Measurements from ENCODE around the gene ICOSLG. TPM values are rescaled to one million over a fixed set of nuclear protein-coding genes. Genes with fewer than 3 reads are reported as not detected.

ICOSLG gene
- total RNA-seq, 2 experiments from 2014 or later, result 22.2 to 22.9 TPM

DNA sequence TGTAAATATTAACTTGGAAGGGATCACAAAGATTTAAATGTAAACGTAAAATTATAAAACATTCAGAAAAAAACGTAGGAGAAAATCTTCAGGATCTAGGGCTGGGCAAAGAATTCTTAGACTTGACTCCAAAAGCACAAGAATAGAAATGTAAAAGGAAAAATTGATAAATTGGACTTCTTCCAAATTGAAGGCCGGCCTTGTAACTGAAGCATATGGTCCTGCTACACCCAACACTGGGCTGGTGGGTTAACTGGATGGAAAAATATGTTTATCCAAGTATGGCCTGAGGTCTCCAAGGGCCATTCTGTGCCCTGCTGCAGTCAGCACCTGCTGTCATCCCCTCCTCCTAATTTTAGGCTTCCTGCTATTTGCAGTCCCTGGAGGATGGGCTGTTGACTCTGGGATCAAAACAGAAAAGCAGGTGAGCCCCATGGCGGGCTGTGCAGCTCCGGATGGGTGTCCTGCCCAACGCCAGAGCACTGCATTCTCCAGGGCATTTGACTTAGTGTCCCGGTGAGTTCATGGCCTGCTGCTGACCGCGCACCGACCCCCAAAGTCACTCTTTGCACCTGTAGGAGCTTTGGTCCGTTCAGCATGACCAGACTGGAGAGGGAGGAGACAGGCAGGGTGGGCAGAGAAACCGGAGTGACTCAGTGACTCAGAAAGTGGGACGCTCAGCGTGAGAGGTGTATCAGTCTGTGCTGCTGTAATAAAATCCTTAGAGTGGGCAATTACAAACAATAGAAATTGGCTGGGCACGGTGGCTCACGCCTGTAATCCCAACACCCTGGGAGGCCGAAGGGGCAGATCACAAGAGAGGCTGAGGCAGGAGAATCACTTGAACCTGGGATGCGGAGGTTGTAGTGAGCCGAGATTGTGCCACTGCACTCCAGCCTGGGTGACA lies 38.9 kb upstream of the ICOSLG start:
- no peaks in the 10 kb centered on the region for H3K4me1 Mint-ChIP-seq (ENCODE audit: low read depth)

DNA sequence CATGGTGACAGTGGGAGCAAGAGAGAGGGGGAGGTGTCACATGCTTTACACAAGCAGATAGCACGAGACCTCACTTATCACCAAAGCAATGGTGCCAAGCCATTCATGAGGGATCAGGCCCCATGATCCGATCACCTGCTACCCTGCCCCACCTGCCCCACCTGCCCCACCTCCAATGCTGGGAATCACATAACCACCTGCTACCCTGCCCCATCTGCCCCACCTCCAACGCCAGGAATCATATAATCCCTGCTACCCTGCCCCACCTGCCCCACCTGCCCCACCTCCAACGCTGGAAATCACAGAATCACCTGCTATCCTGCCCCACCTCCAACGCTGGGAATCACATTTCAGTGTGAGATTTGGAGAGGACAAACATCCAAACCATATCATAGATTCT lies 34.3 kb upstream of the ICOSLG start:
- Mint-ChIP-seq H3K27me3 (no peaks in the 10 kb centered on the region), H3K27ac (no peak overlapping the region), H3K9me3 (no peaks in the 10 kb centered on the region), H3K4me3 (no peak overlapping the region), H3K4me1 (ENCODE audit: low read depth) (no peaks in the 10 kb centered on the region), H3K36me3 (ENCODE audit: low read depth) (no peaks in the 10 kb centered on the region)
- H3K9me3 ChIP-seq (ENCODE audit: control insufficient read depth in 1 of 2, insufficient read depth in 1 of 2, low read length in 2 of 2), result no peaks in the 10 kb centered on the region
- no peaks in the 10 kb centered on the region for H3K4me1 ChIP-seq (ENCODE audit: insufficient read depth, low read length)
- DNase-seq (no peak), ATAC-seq (ENCODE audit: poor library complexity) (no peak)
- H3K27me3 ChIP-seq (ENCODE audit: control insufficient read depth in 1 of 2, insufficient read depth in 2 of 2, low read length in 2 of 2), result no peaks in the 10 kb centered on the region
- H3K36me3 ChIP-seq (ENCODE audit: insufficient read depth, low read length), result no peaks in the 10 kb centered on the region
- TF ChIP-seq, protein P1, sequence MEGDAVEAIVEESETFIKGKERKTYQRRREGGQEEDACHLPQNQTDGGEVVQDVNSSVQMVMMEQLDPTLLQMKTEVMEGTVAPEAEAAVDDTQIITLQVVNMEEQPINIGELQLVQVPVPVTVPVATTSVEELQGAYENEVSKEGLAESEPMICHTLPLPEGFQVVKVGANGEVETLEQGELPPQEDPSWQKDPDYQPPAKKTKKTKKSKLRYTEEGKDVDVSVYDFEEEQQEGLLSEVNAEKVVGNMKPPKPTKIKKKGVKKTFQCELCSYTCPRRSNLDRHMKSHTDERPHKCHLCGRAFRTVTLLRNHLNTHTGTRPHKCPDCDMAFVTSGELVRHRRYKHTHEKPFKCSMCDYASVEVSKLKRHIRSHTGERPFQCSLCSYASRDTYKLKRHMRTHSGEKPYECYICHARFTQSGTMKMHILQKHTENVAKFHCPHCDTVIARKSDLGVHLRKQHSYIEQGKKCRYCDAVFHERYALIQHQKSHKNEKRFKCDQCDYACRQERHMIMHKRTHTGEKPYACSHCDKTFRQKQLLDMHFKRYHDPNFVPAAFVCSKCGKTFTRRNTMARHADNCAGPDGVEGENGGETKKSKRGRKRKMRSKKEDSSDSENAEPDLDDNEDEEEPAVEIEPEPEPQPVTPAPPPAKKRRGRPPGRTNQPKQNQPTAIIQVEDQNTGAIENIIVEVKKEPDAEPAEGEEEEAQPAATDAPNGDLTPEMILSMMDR (IDR thresholded peaks at IDR 0.05), result no peak
- ChIA-PET POLR2A (no interaction called here), CTCF (no interaction called here)
- no peak overlapping the region for H3K27ac ChIP-seq (ENCODE audit: low read depth in 1 of 2, low read length in 2 of 2)
- intact Hi-C loops (cut with DNase I, micrococcal nuclease), result no loop called here
- H3K4me3 ChIP-seq (ENCODE audit: low read length), result no peak overlapping the region

More for the DNA sequence above, 38.9 kb upstream of the ICOSLG start:
- Mint-ChIP-seq H3K27me3 (no peaks in the 10 kb centered on the region), H3K27ac (no peak overlapping the region), H3K9me3 (no peaks in the 10 kb centered on the region), H3K4me3 (no peak overlapping the region), H3K36me3 (ENCODE audit: low read depth) (no peaks in the 10 kb centered on the region)
- DNase-seq, result no peak
- TF ChIP-seq, protein P1 (IDR thresholded peaks at IDR 0.05), result no peak
- no peaks in the 10 kb centered on the region for H3K9me3 ChIP-seq (ENCODE audit: control insufficient read depth in 1 of 2, insufficient read depth in 1 of 2, low read length in 2 of 2)
- no peak overlapping the region for H3K27ac ChIP-seq (ENCODE audit: low read depth in 1 of 2, low read length in 2 of 2)
- no peak overlapping the region for H3K4me3 ChIP-seq (ENCODE audit: low read length)
- no peak for ATAC-seq (ENCODE audit: poor library complexity)
- no peaks in the 10 kb centered on the region for H3K4me1 ChIP-seq (ENCODE audit: insufficient read depth, low read length)
- intact Hi-C loops (cut with DNase I, micrococcal nuclease), result no loop called here
- POLR2A ChIA-PET, result no interaction called here
- no peaks in the 10 kb centered on the region for H3K36me3 ChIP-seq (ENCODE audit: insufficient read depth, low read length)
- H3K27me3 ChIP-seq (ENCODE audit: control insufficient read depth in 1 of 2, insufficient read depth in 2 of 2, low read length in 2 of 2), result no peaks in the 10 kb centered on the region
- CTCF ChIA-PET, result no interaction called here

DNA sequence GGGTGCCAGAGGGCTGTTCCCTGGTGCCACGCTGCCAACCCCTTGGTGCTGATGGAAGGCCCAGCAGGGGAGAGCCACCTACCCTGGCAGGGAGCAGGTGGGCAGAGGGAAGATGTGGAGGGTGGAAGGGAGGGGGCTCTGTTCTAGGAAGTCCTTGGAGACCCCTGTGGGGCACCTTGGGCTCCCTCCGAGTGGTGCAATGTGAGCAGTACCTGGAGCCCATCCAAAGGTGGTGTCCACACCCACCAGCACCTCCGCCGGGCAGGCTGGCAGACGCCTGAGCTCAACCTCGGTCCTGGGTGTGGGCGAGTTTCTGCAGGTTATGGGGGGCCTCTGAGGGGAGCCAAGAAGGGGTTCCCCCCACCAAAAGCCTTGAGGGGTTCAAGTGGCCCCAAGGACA lies 32.3 kb upstream of the ICOSLG start:
- no peaks in the 10 kb centered on the region for H3K9me3 Mint-ChIP-seq
- H3K4me3 ChIP-seq (ENCODE audit: low read length), result no peak overlapping the region
- no peaks in the 10 kb centered on the region for H3K36me3 Mint-ChIP-seq (ENCODE audit: low read depth)
- H3K36me3 ChIP-seq (ENCODE audit: insufficient read depth, low read length), result no peaks in the 10 kb centered on the region
- no peak for ATAC-seq (ENCODE audit: poor library complexity)
- no peaks in the 10 kb centered on the region for H3K27me3 Mint-ChIP-seq
- TF ChIP-seq, protein P1 (IDR thresholded peaks at IDR 0.05), result no peak
- POLR2A ChIA-PET, result no interaction called here
- no peaks in the 10 kb centered on the region for H3K9me3 ChIP-seq (ENCODE audit: control insufficient read depth in 1 of 2, insufficient read depth in 1 of 2, low read length in 2 of 2)
- H3K4me1 Mint-ChIP-seq (ENCODE audit: low read depth), result no peaks in the 10 kb centered on the region
- intact Hi-C loops (cut with DNase I, micrococcal nuclease), result no loop called here
- no peak overlapping the region for H3K27ac ChIP-seq (ENCODE audit: low read depth in 1 of 2, low read length in 2 of 2)
- CTCF ChIA-PET, result no interaction called here
- H3K27me3 ChIP-seq (ENCODE audit: control insufficient read depth in 1 of 2, insufficient read depth in 2 of 2, low read length in 2 of 2), result no peaks in the 10 kb centered on the region
- DNase-seq, result peak in 1 of 14 experiments; percentile 6
- no peak overlapping the region for H3K4me3 Mint-ChIP-seq
- H3K27ac Mint-ChIP-seq, result no peak overlapping the region
- no peaks in the 10 kb centered on the region for H3K4me1 ChIP-seq (ENCODE audit: insufficient read depth, low read length)
